Central memory CD8-positive, alpha-beta T cell (primary cell): ENCODE results near the gene KEL.

Experiments used
- ATAC-seq: fragments of 150-1000 bp; cut with Tn5 transposase; replicated peaks from 2 replicates; pipeline ENCODE4 v1.10.0; 2022; ENCODE audit warnings: mild to moderate bottlenecking, moderate FRiP score, moderate number of reproducible peaks; ENCODE audit not compliant: poor library complexity, severe bottlenecking; ENCODE audit errors: extremely low read depth
- DNase-seq, 2 donors: peaks; one replicate each; pipeline ENCODE4 v3.0.0; 2021; ENCODE audit warnings: low spot score in 2 of 2
- H3K27ac Mint-ChIP-seq: one replicate; pipeline ENCODE4 v1.8.0; 2022; ENCODE audit warnings: low read depth, mild to moderate bottlenecking, moderate library complexity, mixed read lengths
- H3K27me3 Mint-ChIP-seq: one replicate; pipeline ENCODE4 v1.8.0; 2022; ENCODE audit warnings: mixed read lengths
- H3K36me3 Mint-ChIP-seq: one replicate; pipeline ENCODE4 v1.8.0; 2022; ENCODE audit warnings: mild to moderate bottlenecking, moderate library complexity, mixed read lengths; ENCODE audit not compliant: insufficient read depth
- H3K4me1 Mint-ChIP-seq: one replicate; pipeline ENCODE4 v1.8.0; 2022; ENCODE audit warnings: mixed read lengths
- H3K4me3 Mint-ChIP-seq: one replicate; pipeline ENCODE4 v1.8.0; 2022; ENCODE audit warnings: mild to moderate bottlenecking, moderate library complexity, mixed read lengths
- H3K9me3 Mint-ChIP-seq: one replicate; pipeline ENCODE4 v1.8.0; 2022; ENCODE audit warnings: mixed read lengths

The KEL gene

DNA sequence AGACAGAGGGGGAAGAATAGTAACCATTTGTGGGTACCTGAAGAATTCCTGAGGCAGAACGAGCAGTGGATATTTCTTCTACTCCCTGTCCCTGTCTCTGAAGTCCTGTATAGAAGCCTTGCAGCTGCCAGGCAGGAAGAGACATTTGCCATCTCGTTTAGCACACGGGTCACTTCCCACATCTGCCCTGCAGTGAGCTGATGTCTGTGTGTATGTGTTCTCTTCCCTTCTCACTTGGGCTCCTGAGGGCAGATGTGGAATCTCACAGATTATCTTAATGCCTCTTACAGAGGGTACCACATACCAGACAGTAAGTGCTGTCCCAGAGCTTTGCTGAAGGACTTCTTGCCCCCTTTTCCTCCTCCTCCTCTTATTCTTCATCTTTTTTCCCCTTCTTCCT, 62.5 kb downstream of the KEL start:
- no peak for DNase-seq
- H3K27ac Mint-ChIP-seq = no peak overlapping the region
- no peaks in the 10 kb centered on the region for H3K9me3 Mint-ChIP-seq
- peaks cover 1% of the 10 kb centered on the region for H3K36me3 Mint-ChIP-seq
- peaks cover 33% of the 10 kb centered on the region for H3K27me3 Mint-ChIP-seq
- H3K4me3 Mint-ChIP-seq = no peak overlapping the region
- no peak for ATAC-seq
- H3K4me1 Mint-ChIP-seq = no peaks in the 10 kb centered on the region

DNA sequence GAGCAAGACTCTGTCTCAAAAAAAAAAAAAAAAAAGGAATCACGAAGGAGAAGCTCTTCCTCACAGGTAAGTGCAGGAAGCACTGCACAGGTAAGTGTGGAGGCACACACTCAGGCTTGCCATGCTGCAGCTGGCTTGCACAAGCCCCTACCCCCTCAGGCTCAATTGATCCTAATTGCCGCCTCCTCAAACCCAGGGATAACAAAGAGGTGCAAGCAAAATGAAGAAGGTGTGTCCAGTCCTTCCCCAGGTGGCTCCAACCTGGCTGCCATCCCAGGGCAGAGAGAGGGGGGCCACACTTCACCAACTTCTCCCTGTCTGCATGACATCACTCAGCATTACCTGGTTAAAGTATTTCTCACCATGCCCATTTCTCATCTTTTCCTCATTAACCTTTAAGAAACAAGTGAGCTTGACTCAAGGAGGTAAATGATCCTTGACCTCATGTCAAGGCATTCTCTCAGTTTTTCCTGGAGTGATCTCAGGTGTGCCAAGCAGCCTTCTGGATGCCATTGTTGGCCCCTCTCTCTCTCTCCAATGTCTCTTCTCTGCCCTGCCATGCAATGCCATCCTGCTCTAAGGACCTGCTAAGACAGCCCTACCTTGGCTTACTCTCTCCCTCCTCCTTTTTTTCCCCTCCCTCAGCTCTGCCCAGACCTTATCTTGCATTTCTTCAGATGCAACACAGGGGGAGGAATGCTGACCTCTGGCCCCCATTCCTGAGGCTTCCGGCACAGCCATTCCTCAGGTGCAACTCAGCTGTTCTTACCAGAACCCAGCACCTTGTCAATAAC, 63.6 kb downstream of the KEL start:
- Mint-ChIP-seq H3K27ac (no peak overlapping the region), H3K9me3 (no peaks in the 10 kb centered on the region), H3K4me1 (no peaks in the 10 kb centered on the region), H3K36me3 (peaks cover 1% of the 10 kb centered on the region), H3K27me3 (peaks cover 33% of the 10 kb centered on the region), H3K4me3 (no peak overlapping the region)
- no peak for ATAC-seq
- DNase-seq = no peak

DNA sequence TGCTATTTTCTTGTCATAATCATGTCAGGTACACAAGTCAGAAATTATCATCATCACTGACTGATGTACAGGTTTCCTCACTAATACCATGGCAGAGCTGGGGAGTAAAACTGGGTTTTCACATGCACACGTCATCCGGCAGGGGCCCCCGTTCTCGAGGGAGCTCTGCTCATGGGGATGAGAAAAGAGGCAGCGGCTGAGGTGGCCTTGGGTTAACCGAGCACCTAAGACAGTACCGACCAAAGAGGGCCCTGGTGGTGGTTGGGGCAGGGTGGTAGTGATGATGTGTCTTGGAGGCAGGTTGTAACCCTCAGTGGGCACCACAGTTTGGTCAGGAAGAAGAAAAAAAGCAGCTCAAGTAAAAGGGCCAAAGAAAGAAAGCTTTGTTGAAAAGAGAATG, 64.5 kb downstream of the KEL start:
- peaks cover 1% of the 10 kb centered on the region for H3K36me3 Mint-ChIP-seq
- H3K27ac Mint-ChIP-seq = no peak overlapping the region
- ATAC-seq = no peak
- H3K9me3 Mint-ChIP-seq = no peaks in the 10 kb centered on the region
- no peak for DNase-seq
- peaks cover 35% of the 10 kb centered on the region for H3K27me3 Mint-ChIP-seq
- H3K4me1 Mint-ChIP-seq = no peaks in the 10 kb centered on the region
- no peak overlapping the region for H3K4me3 Mint-ChIP-seq

GRCh38 chr7:142896741-142897379, 65.3 kb downstream of the KEL start:
- no peak overlapping the region for H3K4me3 Mint-ChIP-seq

DNA sequence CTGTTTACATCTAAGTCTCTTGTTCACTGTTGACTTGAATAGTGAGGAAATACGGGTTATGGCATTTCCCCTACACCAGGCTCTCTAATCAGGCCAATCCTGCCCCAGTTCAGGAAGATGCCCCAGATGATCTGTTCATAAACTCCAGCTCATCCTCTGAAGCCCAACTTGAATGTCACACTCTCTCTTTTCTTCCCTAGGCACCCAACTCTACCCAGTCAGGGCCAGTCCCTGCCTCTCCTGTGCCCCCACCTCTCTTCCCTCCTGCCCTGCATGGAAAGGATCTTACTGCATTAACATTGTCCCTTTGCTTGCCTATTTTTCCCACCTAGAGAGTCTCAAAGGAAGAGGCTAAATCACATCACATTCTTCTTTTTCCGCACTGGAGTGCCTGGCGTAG, 66.0 kb downstream of the KEL start:
- peaks cover 39% of the 10 kb centered on the region for H3K27me3 Mint-ChIP-seq
- no peak overlapping the region for H3K4me3 Mint-ChIP-seq
- H3K27ac Mint-ChIP-seq = no peak overlapping the region
- no peaks in the 10 kb centered on the region for H3K4me1 Mint-ChIP-seq
- H3K36me3 Mint-ChIP-seq = peaks cover 1% of the 10 kb centered on the region
- ATAC-seq (no peak), DNase-seq (no peak)
- no peaks in the 10 kb centered on the region for H3K9me3 Mint-ChIP-seq

More at GRCh38 chr7:142896741-142897379, 65.3 kb downstream of the KEL start:
- Mint-ChIP-seq H3K4me1 (no peaks in the 10 kb centered on the region), H3K27ac (no peak overlapping the region), H3K9me3 (no peaks in the 10 kb centered on the region), H3K27me3 (peaks cover 39% of the 10 kb centered on the region), H3K36me3 (peaks cover 1% of the 10 kb centered on the region)
- ATAC-seq (no peak), DNase-seq (no peak)

DNA sequence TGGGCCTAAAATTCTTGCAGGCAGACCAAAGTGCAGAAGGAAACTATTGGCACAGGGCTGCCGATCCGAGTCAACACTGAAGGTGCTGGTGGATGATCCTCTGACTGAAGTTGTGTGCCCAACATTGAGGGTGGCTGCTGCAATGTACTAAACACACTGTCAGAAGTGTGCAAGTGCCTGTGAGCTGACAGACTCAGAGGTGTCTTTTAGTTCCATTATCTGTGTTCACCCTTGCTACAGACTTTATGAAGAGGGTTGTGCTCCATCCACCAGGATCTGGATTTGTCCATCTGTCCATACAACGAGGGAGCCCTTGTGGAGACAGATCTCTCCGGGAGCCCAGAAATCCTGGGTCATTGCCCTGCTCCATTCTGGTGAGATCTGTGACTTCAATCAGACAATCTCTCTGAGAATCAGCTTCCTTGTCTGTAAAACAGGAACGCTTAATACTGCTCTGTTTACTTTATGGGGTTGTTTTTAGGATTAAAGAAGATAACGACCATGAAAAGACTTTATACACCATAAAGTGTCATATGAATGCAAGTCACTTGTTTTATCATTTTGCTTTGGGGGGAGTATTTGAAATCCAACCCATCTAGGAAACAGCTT, 67.1 kb downstream of the KEL start:
- DNase-seq (no peak), ATAC-seq (no peak)
- Mint-ChIP-seq H3K27me3 (peaks cover 39% of the 10 kb centered on the region), H3K9me3 (no peaks in the 10 kb centered on the region), H3K4me3 (no peak overlapping the region), H3K36me3 (peaks cover 1% of the 10 kb centered on the region), H3K27ac (no peak overlapping the region), H3K4me1 (no peaks in the 10 kb centered on the region)

GRCh38 chr7:142894112-142894984, 67.8 kb downstream of the KEL start:
- Mint-ChIP-seq H3K36me3 (peaks cover 1% of the 10 kb centered on the region), H3K9me3 (no peaks in the 10 kb centered on the region), H3K27ac (no peak overlapping the region), H3K4me3 (no peak overlapping the region), H3K4me1 (no peaks in the 10 kb centered on the region), H3K27me3 (peaks cover 39% of the 10 kb centered on the region)
- ATAC-seq (no peak), DNase-seq (no peak)

- Mint-ChIP-seq H3K27ac (no peak overlapping the region), H3K4me1 (no peaks in the 10 kb centered on the region), H3K4me3 (no peak overlapping the region), H3K36me3 (peaks cover 1% of the 10 kb centered on the region), H3K27me3 (peaks cover 28% of the 10 kb centered on the region), H3K9me3 (no peaks in the 10 kb centered on the region)
- ATAC-seq (no peak), DNase-seq (no peak)
Measured at GRCh38 chr7:142892951-142893350, 69.2 kb downstream of the KEL start.

- Mint-ChIP-seq H3K4me3 (no peak overlapping the region), H3K36me3 (no peaks in the 10 kb centered on the region), H3K27me3 (peaks cover 15% of the 10 kb centered on the region), H3K4me1 (no peaks in the 10 kb centered on the region), H3K9me3 (no peaks in the 10 kb centered on the region), H3K27ac (no peak overlapping the region)
- DNase-seq (no peak), ATAC-seq (no peak)
Measured at GRCh38 chr7:142891490-142892082, 70.6 kb downstream of the KEL start.
